Left colon (tissue), 2 donors: ENCODE measurements around the gene ACOT8. TPM values are rescaled to one million over a fixed set of nuclear protein-coding genes. Genes with fewer than 3 reads are reported as not detected.
A peak's percentile ranks its signal among the peaks of the same experiment; 100 is the strongest.
"Not testable (repeated sequence)": the region's sequence is repeated elsewhere in the genome, so short reads cannot be mapped to it uniquely, and the experiment has no call there.

ENCODE experiments used
- ATAC-seq: fragments of 200-7000 bp; cut with Tn5 transposase; one replicate; pipeline ENCODE4 v1.9.1; 2020; ENCODE audit warnings: mild to moderate bottlenecking, moderate library complexity
- DNase-seq, 2 donors: peaks; one replicate each; pipeline ENCODE4 v3.0.0-alpha.2; 2020
- intact Hi-C, 2 donors: fragments of 100-400 bp; cut with DNase I in 1 of 2; cut with micrococcal nuclease in 1 of 2; formaldehyde crosslinking; loops; one replicate each; pipeline versions ENCODE4 v1.11.2 to v1.14.0; 2022; cut with DNase I, micrococcal nuclease
- long read RNA-seq: library from polyadenylated mRNA; unstranded; transcript quantifications from one replicate; pipeline ENCODE4 v2.0.0, GENCODE V29; 2021
- total RNA-seq, 2 donors: library from RNA; stranded (reverse); fragmentation: NEBNext Ultra II Directional; extraction: Animal tissue kit (Norgen Biotek cat#: 25700); gene quantifications; one replicate each; pipeline ENCODE4 v1.2.1, GENCODE V29; 2021
- donor health status: DM: no; HTN: no; CAD: no.
- donor health status: DM: yes; HTN: yes; CAD: no.

ACOT8 gene
- total RNA-seq: 10 to 100 TPM; 46.5 to 47.9 TPM
- long read RNA-seq, transcript ACOT8-201 (6 exons, 1,168 nt): major isoform, 38 of 55 reads
- long read RNA-seq, partial matches to known transcripts: 8 of 55 reads
- long read RNA-seq, other reads (novel, unspliced or antisense): 4 of 55 reads

- DNase-seq (peak; percentile 93 to 99), ATAC-seq (peak; percentile 91)
- intact Hi-C loops: no loop called here
Observed at GRCh38 chr20:45857114-45857881, at the start of gene ACOT8, which contains the start of gene ZSWIM3. Gene ACOT8 (minus strand): TSS chr20:45857392. CDS start chr20:45857315, 77 bp downstream. Gene ZSWIM3 (plus strand): TSS chr20:45857614. CDS start chr20:45857826, 212 bp downstream.

- ATAC-seq: no peak
Observed at GRCh38 chr20:45905505-45906079, 48.4 kb upstream of the ACOT8 start.

DNA sequence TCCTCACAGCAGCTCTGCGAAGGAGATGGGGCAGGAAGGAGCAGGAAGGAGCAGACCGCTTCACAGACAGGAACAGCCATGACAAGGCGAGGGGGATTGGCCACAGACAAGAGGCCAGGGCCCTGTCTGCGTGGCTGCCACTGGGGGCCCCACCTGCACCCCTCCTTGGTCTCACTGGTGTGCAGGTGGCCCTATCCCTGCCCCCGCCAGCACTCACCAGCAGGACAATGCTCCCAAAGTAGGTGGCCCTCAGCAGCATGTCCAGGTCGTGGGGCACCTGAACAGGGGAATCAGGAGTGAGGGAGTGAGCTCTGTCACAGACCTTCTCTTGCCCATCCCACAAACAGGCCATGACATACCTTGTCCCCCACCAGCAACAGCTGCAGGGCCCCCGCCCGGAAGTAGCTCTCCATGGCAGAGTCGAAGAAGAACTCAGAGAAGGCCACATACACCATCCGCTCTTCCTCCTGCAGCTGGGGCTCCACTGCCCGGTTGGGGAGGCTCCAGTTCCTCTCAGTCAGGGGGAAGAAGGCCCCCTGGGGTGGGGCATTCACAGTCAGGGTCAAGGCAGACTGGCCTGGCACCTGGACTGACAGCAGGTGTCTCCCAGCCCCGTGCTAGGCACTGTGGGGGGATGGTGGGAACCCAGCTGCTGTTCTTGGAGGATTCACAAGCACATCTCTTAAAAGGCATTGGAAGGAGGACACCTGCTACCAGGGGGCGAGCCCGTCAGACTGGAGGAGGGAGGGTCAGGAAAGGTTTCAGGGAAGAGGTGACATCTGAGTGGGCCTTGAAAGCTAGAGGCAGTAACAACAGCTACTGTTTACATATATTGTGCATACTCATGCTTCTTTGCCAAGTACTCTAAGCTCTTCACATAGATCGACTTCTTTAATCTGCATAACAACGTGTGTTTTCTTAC is 47.7 kb upstream of the ACOT8 start:
- DNase-seq (no peak), ATAC-seq (no peak)
- intact Hi-C loops: no loop called here

More at GRCh38 chr20:45905505-45906079, 48.4 kb upstream of the ACOT8 start:
- intact Hi-C loops: no loop called here
- DNase-seq: no peak

GRCh38 chr20:45902199-45902701 is 45.1 kb upstream of the ACOT8 start:
- intact Hi-C loops: no loop called here
- ATAC-seq: no peak
- DNase-seq: no peak

DNA sequence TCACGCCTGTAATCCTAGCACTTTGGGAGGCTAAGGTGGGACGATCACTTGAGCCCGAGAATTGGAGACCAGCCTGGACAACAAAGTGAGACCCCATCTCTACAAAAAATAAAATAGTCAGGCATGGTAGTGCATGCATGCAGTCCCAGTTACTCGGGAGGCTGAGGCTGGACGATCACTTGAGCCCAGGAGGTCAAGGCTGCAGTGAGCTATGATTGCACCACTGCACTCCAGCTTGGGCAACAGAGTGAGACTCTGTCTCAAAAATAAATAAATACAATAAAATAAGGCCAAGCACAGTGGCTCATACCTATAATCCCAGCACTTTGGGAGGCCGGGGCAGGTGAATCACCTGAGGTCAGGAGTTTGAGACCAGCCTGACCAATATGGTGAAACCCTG is 44.1 kb upstream of the ACOT8 start:
- intact Hi-C loops, ATAC-seq, DNase-seq: not testable (repeated sequence)

GRCh38 chr20:45899046-45899835 is 42.0 kb upstream of the ACOT8 start:
- DNase-seq (no peak), ATAC-seq (peak; percentile 9)
- intact Hi-C loops: no loop called here

DNA sequence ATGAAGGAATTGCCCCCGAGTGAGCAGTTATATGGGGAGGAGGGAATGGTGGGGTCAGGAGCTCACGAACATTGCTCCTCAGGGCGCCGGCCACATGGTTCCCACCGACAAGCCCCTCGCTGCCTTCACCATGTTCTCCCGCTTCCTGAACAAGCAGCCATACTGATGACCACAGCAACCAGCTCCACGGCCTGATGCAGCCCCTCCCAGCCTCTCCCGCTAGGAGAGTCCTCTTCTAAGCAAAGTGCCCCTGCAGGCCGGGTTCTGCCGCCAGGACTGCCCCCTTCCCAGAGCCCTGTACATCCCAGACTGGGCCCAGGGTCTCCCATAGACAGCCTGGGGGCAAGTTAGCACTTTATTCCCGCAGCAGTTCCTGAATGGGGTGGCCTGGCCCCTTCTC is 41.1 kb upstream of the ACOT8 start:
- ATAC-seq (no peak), DNase-seq (no peak)
- intact Hi-C loops: no loop called here

- intact Hi-C loops: no loop called here
- no peak for DNase-seq
- ATAC-seq: no peak
Observed at GRCh38 chr20:45897692-45898091, 40.5 kb upstream of the ACOT8 start.

DNA sequence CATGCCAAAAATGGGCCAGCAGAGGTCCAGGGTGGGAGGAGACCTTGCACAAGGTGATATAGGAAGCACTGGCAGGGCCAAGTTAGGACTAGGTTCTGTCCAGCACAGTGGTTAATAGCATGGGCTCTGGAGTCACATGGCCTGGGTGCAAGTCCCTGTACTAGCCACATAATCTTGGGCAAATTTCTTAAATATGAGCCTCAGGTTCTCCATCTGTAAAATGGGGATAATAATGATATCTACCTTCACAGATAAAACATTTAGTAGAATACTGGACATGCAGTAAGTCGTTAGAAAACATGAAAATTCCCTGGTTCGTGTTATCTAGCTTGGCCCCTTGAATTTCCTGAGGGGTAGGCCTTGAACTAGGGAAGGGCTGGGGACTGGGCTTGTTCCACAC is 40.1 kb upstream of the ACOT8 start:
- no peak for DNase-seq
- ATAC-seq: no peak
- intact Hi-C loops: no loop called here

- intact Hi-C loops: no loop called here
- ATAC-seq (no peak), DNase-seq (no peak)
Observed at GRCh38 chr20:45896641-45897161, 39.5 kb upstream of the ACOT8 start.

DNA sequence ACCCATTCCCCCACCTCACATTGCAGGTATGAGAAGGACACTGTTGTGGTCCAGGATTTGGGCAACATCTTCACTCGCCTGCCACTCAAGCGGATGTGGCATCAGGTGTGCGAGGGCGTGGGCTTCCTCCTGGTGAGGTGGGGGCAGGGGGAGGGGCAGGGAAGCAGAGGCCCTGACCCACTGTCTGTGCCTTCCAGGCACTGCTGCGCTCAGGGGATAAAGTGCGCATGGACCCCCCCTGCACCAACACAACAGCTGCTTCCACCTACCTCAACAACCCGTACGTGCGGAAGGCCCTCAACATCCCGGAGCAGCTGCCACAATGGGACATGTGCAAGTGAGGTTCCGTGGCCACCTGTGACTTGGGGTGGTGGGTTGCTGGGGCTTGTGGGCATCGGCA is 37.6 kb upstream of the ACOT8 start:
- intact Hi-C loops: no loop called here
- ATAC-seq (no peak), DNase-seq (no peak)

GRCh38 chr20:45893831-45894230 is 36.6 kb upstream of the ACOT8 start:
- ATAC-seq (no peak), DNase-seq (no peak)
- intact Hi-C loops: no loop called here

DNA sequence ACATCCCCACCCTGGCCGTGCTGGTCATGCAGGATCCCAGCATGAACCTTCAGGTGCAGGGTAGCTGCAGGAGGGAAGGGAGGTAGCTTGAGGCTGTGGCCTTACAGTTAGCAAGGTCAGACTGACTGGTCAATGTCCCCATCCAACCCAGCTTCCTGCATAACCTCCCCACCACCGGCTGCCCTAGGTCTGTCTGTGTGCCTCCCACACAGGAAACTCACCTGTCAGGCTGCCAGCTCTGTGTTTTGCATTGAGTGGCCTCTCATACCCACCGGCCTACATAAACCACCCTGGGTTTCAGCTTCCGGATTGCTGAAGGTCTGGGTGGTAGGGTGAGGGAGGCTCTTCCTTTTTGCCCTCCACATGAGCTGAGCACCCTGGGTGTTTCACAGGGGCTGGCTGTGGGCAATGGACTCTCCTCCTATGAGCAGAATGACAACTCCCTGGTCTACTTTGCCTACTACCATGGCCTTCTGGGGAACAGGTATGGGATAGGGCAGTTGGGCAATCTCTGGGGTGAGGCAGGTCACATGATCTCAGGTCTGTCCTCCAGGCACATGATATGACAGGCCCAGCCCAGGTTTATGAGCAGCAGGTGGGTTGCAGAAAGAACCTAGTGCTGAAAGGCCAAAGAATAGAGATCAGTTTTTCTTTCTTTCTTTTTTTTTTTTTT is 35.8 kb upstream of the ACOT8 start:
- intact Hi-C loops: no loop called here
- ATAC-seq (peak; percentile 61), DNase-seq (peak; percentile 60 to 86)

DNA sequence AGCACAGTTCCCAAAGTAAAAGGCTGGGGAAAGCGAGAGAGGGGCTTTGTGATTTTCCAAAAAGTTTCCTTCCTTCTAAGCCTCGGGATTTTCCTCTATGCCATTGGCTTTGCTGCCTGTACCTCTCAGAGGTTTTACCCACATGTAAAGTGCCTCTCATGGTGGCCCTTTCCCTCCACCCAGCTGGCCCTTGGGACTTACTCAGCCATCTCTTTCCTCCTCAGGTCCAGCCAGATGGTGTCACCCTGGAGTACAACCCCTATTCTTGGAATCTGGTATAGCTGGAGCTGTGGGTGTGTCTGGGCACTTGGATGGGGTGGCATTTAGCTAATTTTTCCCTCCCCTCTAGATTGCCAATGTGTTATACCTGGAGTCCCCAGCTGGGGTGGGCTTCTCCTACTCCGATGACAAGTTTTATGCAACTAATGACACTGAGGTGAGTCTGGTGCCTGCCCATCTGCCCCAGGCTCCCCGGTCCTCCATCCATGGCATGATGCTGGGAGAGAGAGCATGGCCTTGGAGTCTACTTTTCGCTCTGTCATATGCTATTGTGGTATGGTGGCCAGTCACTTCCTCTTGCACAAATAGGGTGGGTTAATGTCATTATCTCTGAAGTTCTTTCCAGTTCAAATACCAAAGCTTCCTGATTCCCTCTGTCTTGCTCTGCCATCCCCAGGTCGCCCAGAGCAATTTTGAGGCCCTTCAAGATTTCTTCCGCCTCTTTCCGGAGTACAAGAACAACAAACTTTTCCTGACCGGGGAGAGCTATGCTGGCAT is 35.0 kb upstream of the ACOT8 start:
- intact Hi-C loops: no loop called here
- DNase-seq: peak in 1 of 2 donors; percentile 46
- peak; percentile 56 for ATAC-seq

GRCh38 chr20:45890985-45891983 is 34.1 kb upstream of the ACOT8 start, which contains the start of the genes CTSA and NEURL2:
Gene CTSA (plus strand): TSS chr20:45891335. CDS start chr20:45891569, 234 bp downstream.
Gene NEURL2 (minus strand): TSS chr20:45891208. CDS start chr20:45890991, 217 bp downstream.
- DNase-seq (peak; percentile 95 to 99), ATAC-seq (peak; percentile 84)
- intact Hi-C loops: no loop called here
